ENCODE results near the gene ST3GAL6. TPM values are rescaled to one million over a fixed set of nuclear protein-coding genes. Genes with fewer than 3 reads are reported as not detected.
A peak's percentile ranks its signal among the peaks of the same experiment; 100 is the strongest.

ST3GAL6 gene
- total and polyA plus RNA-seq, 2 of the 13 experiments (the other 11 are each of a cell fraction or from before 2014, with no cell fraction given) = 17.5 to 23.2 TPM

GRCh38 chr3:98764472-98764884 is 1.3 kb downstream of the ST3GAL6 start:
- Histone ChIP-seq H3K36me3 (replicated peaks in 1 of 2; ENCODE audit: control insufficient read depth in 1 of 2, insufficient read depth in 2 of 2, low read length in 2 of 2) (peaks cover 0 to 8% of the 10 kb centered on the region in 2 experiments; a peak in 2 of 5 replicates), H2AFZ (ENCODE audit: low read length) (no peak overlapping the region), H3K27me3 (ENCODE audit: control insufficient read depth in 1 of 2, insufficient read depth in 2 of 2, low read length in 2 of 2) (no peaks in the 10 kb centered on the region), H4K20me1 (ENCODE audit: insufficient read depth, low read length) (no peaks in the 10 kb centered on the region; the same call in 1 of the 2 replicates), H3K9me3 (ENCODE audit: low read length) (no peaks in the 10 kb centered on the region), H3K4me2 (ENCODE audit: low read depth, low read length) (no peak overlapping the region), H3K9ac (ENCODE audit: insufficient read depth, low read depth, low read length) (no peak overlapping the region), H3K27ac (ENCODE audit: extremely low read length, insufficient read depth, low read length) (no peak overlapping the region), H3K4me1 (ENCODE audit: insufficient read depth, low read length) (no peaks in the 10 kb centered on the region), H3K79me2 (ENCODE audit: insufficient read depth, low read length) (peaks cover 22% of the 10 kb centered on the region), H3K4me3 (replicated peaks in 1 of 3; ENCODE audit: insufficient read depth in 1 of 3, low read depth in 2 of 3, low read length in 3 of 3) (no peak overlapping the region)
- in situ Hi-C loops (cut with HindIII; ENCODE audit: extremely low pct_ligation_motif_present, low pct_unique_long_range_greater_than_20kb) = no loop called here
- WGBS (ENCODE audit: low lambda C conversion rate) = 95% methylated on average over 4 of the region's 4 CpGs
- BruUV-seq (replicated peaks) = no TSS peak
- FAIRE-seq (no peak), ATAC-seq (no peak), DNase-seq (ENCODE audit: low spot score) (no peak)
- intact Hi-C loops (cut with micrococcal nuclease; ENCODE audit: unreplicated experiment) = no loop called here
- ChIA-PET POLR2A (interaction anchor here (0.7 kb wide), 1 partner anchor 12 kb away, joined by 3 read pairs; no protein-coding TSS in a partner anchor), CTCF (ENCODE audit: low intra/inter-chr PET ratio, low total read pairs) (no interaction called here)
- TF ChIP-seq NFIC (IDR thresholded peaks at IDR 0.05; ENCODE audit: low read length) (no peak), ZC3H4 (CRISPR knock-in tag; IDR thresholded peaks at IDR 0.05; ENCODE audit: borderline replicate concordance) (no peak), CEBPB (IDR thresholded peaks at IDR 0.05; ENCODE audit: borderline replicate concordance, low read depth, low read length) (peak; percentile 31; the same call in 1 of the 2 replicates), ZNF160 (CRISPR knock-in tag; IDR thresholded peaks at IDR 0.05) (no peak)

GRCh38 chr3:98765721-98766120 is 2.6 kb downstream of the ST3GAL6 start:
- in situ Hi-C loops (cut with HindIII; ENCODE audit: extremely low pct_ligation_motif_present, low pct_unique_long_range_greater_than_20kb) = no loop called here
- TF ChIP-seq HNF4G (IDR thresholded peaks at IDR 0.05; ENCODE audit: borderline replicate concordance, low read depth, low read length) (no peak), HNF4G (CRISPR knock-in tag; IDR thresholded peaks at IDR 0.05; ENCODE audit: borderline replicate concordance, low read depth) (no peak), U2AF1 (optimal IDR thresholded peaks at IDR 0.05; ENCODE audit: low read depth, low read length) (no peak), NR0B2 (CRISPR knock-in tag; IDR thresholded peaks at IDR 0.05) (no peak), ZNF724P (CRISPR knock-in tag; IDR thresholded peaks at IDR 0.05; ENCODE audit: borderline replicate concordance) (no peak), ZNF709 (CRISPR knock-in tag; IDR thresholded peaks at IDR 0.05) (no peak), PRDM4 (CRISPR knock-in tag; IDR thresholded peaks at IDR 0.05; ENCODE audit: borderline replicate concordance) (no peak), ZNF652 (CRISPR knock-in tag; IDR thresholded peaks at IDR 0.05; ENCODE audit: borderline replicate concordance, low read depth) (no peak)

More at GRCh38 chr3:98765721-98766120, 2.6 kb downstream of the ST3GAL6 start:
- Histone ChIP-seq H4K20me1 (ENCODE audit: insufficient read depth, low read length) (no peaks in the 10 kb centered on the region; the same call in 1 of the 2 replicates), H3K4me1 (ENCODE audit: insufficient read depth, low read length) (no peaks in the 10 kb centered on the region), H3K9ac (ENCODE audit: insufficient read depth, low read depth, low read length) (no peak overlapping the region), H2AFZ (ENCODE audit: low read length) (no peak overlapping the region), H3K27me3 (ENCODE audit: control insufficient read depth in 1 of 2, insufficient read depth in 2 of 2, low read length in 2 of 2) (no peaks in the 10 kb centered on the region), H3K36me3 (replicated peaks in 1 of 2; ENCODE audit: control insufficient read depth in 1 of 2, insufficient read depth in 2 of 2, low read length in 2 of 2) (peaks cover 0 to 12% of the 10 kb centered on the region in 2 experiments; a peak in 2 of 5 replicates), H3K79me2 (ENCODE audit: insufficient read depth, low read length) (peaks cover 18% of the 10 kb centered on the region), H3K27ac (ENCODE audit: extremely low read length, insufficient read depth, low read length) (no peak overlapping the region), H3K9me3 (ENCODE audit: low read length) (no peaks in the 10 kb centered on the region), H3K4me3 (replicated peaks in 1 of 3; ENCODE audit: insufficient read depth in 1 of 3, low read depth in 2 of 3, low read length in 3 of 3) (no peak overlapping the region), H3K4me2 (ENCODE audit: low read depth, low read length) (no peak overlapping the region)
- POLR2A ChIA-PET = no interaction called here
- over 99% methylated on average over 4 of the region's 4 CpGs for WGBS (ENCODE audit: low lambda C conversion rate)
- no peak for ATAC-seq
- no peak for DNase-seq (ENCODE audit: low spot score)
- FAIRE-seq = no peak
- no TSS peak for BruUV-seq (replicated peaks)
- CTCF ChIA-PET (ENCODE audit: low intra/inter-chr PET ratio, low total read pairs) = no interaction called here
- intact Hi-C loops (cut with micrococcal nuclease; ENCODE audit: unreplicated experiment) = no loop called here
